Right ventricle myocardium inferior (tissue), 1 donor: ENCODE data around the gene SLC16A12. TPM values are rescaled to one million over a fixed set of nuclear protein-coding genes. Genes with fewer than 3 reads are reported as not detected.
"Not testable (repeated sequence)": the region's sequence is repeated elsewhere in the genome, so short reads cannot be mapped to it uniquely, and the experiment has no call there.

Experiments
- ATAC-seq: fragments of 200-7000 bp; cut with Tn5 transposase; one replicate; pipeline ENCODE4 v1.9.1; 2020; ENCODE audit warnings: mild to moderate bottlenecking, moderate library complexity
- DNase-seq: peaks from one replicate; pipeline ENCODE4 v3.0.0; 2021; ENCODE audit errors: missing footprints
- intact Hi-C: fragments of 100-400 bp; cut with DNase I; formaldehyde crosslinking; loops from one replicate; pipeline ENCODE4 v1.11.0; 2022
- total RNA-seq: library from RNA; stranded (reverse); fragmentation: NEBNext Ultra II Directional; extraction: Animal tissue kit (Norgen Biotek cat#: 25700); gene quantifications from one replicate; pipeline ENCODE4 v1.2.1, GENCODE V29; 2021
- donor health status: DM: no; HTN: yes; CAD: no; lungs with severe emphysema.

Gene SLC16A12
- total RNA-seq, 1 donor from 2014 or later: 1.1 TPM

DNA sequence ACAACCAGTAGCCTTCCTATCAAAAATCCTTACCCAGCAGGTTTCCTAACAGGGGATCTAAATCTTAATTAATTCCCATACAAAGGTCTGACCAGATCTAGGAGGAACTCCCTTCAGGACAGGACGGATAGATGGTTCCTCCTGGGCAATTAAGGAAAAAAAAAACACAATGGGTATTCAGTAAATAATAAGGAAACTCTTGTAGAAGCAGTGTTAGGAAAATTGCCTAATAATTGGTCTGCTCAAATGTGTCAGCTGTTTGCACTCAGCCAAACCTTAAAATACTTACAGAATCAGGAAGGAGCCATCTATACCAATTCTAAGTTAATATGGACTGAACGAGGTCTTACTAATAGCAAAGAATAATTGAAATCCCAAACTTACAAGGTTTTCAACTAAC, 124.3 kb downstream of the SLC16A12 start:
- intact Hi-C loops, DNase-seq, ATAC-seq: not testable (repeated sequence)

DNA sequence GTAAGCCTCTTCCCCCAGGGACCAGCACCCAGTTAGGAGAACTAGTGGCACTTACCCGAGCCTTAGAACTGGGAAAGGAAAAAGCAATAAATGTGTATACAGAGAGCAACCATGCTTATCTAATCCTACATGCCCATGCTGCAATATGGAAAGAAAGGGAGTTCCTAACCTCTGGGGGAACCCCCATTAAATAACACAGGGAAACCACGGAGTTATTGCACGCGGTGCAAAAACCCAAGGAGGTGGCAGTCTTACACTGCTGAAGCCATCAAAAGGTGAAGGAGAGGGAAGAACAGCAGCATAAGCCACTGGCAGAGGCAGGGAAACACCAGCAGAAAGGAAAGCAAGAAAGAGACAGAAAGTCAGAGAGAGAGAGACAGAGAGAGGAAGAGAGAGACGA, 124.8 kb downstream of the SLC16A12 start:
- intact Hi-C loops, ATAC-seq: not testable (repeated sequence)

DNA sequence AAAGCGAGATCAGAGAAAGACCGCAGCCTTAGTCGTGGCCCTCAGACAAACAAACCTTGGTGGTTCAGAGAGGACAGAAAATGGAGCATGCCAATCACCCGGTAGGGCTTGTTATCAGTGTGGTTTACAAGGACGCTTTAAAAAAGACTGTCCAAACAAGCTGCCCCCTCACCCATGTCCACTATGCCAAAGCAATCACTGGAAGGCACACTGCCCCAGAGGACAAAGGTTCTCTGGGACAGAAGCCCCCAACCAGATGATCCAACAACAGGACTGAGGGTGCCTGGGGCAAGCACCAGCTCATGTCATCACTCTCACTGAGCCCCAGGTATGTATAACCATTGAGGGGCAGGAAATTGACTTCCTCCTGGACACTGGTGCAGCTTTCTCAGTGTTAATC, 126.1 kb downstream of the SLC16A12 start:
- DNase-seq, intact Hi-C loops, ATAC-seq: not testable (repeated sequence)

More for the DNA sequence above, 124.8 kb downstream of the SLC16A12 start:
- not testable (repeated sequence) for DNase-seq

DNA sequence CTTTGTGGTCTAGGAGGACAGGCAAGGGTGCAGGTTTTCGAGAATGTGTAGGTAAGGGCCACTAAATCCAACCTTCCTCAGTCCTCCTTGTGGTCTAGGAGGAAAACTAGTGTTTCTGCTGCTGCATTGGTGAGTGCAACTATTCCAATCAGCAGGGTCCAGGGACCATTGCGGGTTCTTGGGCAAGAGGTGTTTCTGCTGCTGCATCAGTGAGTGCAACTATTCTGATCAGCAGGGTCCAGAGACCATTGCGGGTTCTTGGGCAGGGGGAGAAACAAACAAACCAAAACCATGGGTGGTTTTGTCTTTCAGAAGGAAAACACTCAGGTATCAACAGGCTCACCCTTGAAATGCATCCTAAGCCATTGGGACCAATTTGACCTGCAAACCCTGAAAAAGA, 127.6 kb downstream of the SLC16A12 start:
- intact Hi-C loops, DNase-seq, ATAC-seq: not testable (repeated sequence)

- ATAC-seq, intact Hi-C loops: not testable (repeated sequence)
- DNase-seq: peak; percentile 30
Observed at GRCh38 chr10:89406178-89406577, 129.2 kb downstream of the SLC16A12 start.

DNA sequence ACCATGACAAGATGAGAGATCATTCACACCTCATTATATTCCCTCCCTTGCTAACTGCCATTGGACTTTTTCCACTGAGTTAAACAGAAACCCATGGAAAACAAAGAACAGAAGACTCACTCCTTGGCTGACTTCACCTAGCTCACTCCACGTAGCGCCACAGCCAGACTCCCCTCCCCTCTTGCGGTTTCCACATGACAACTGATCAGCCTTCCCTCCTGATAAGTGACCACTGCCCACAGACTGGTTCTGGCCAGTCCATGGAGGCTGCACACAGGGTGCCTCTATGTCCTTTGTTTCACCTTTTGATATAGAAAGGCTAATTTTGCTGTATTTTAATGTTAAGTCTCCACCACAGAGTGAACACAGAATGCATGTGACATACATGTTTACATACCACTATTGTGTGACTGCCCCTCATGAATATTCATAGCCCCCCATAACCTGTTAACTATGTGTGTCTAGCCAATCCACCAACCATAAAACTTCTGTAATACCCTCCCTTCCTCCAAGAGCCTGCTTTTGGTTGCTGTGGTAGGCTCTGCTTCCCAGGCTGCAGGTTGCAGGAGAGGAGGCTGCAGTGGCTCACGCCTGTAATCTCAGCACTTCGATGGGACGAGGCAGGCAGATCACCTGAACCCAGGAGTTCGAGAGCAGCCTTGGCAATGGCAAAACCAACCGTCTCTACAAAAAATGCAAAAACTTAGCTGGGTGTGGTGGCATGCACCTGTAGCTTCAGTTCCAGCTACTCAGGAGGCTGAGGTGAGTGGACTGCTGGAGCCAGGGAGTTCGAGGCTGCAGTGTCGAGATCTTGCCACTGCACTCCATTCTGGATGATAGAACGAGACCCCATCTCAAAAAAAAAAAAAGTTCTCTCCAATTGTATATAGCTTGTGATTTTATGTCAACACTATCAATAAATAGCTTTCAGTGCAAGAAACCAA, 131.0 kb downstream of the SLC16A12 start:
- DNase-seq (no peak), ATAC-seq (no peak)
- intact Hi-C loops: no loop called here

DNA sequence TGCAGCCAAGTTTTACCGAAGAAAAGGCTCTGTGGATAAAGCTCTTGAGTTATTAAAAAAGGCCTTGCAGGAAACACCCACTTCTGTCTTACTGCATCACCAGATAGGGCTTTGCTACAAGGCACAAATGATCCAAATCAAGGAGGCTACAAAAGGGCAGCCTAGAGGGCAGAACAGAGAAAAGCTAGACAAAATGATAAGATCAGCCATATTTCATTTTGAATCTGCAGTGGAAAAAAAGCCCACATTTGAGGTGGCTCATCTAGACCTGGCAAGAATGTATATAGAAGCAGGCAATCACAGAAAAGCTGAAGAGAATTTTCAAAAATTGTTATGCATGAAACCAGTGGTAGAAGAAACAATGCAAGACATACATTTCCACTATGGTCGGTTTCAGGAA, 132.4 kb downstream of the SLC16A12 start:
- intact Hi-C loops: no loop called here
- no peak for ATAC-seq
- DNase-seq: no peak

- DNase-seq (no peak), ATAC-seq (no peak)
- intact Hi-C loops: no loop called here
Observed at GRCh38 chr10:89399956-89400355, 135.4 kb downstream of the SLC16A12 start.

DNA sequence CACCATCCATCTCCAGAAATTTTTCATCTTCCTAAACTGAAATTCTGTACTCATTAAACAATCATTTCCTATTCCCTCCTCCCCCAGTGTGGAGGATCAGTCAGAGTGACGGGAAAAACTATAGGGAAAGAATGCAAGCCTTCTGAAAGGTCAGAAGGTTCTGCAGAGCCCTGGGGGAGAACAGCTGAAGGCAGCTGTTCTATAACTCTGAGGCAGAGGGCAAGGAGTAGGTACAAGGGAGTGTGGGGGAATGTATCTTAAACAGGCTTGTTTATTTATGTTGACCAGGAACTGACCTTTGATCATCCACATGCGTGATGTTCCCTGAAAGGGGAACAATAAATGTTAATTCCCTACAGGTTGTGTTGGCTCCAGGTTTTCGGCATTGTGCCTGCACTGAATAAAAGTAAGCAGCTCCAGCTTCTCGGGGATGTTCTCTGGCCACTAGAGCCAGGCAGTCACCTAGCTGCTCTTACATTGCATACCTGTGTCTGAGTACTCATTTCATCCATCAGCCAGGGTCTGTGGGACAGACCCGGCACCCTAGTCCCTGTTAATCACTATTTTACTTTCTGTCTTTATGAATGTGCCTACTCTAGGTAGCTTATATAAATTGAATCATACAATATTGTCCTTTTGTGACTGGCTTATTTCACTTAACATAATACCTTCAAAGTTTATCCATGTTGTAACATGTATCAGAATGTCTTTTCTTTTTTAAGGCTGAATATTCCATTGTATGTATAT, 137.2 kb downstream of the SLC16A12 start:
- ATAC-seq: no peak
- intact Hi-C loops: no loop called here
- DNase-seq: no peak

DNA sequence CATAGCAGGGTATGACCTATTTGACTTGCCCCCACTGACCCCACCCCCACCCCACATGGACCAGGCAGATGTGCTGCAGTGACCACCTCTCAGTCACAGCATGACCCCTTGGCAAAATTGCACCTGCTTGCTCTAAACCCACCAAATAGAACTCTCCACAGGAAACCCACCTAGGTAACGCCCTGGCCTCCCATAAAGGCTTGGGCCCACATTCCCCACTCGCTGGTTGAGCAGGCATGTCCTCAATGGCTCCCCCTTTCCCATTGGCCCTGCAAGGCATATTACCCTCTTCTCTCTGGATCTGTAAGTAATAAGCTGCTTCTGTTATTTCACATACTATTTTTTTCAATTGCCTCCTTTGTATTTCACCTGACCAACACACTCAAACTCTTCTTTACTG, 140.3 kb downstream of the SLC16A12 start:
- DNase-seq (no peak), ATAC-seq (no peak)
- intact Hi-C loops: no loop called here

GRCh38 chr10:89393898-89394297, 141.5 kb downstream of the SLC16A12 start:
- no peak for ATAC-seq

DNA sequence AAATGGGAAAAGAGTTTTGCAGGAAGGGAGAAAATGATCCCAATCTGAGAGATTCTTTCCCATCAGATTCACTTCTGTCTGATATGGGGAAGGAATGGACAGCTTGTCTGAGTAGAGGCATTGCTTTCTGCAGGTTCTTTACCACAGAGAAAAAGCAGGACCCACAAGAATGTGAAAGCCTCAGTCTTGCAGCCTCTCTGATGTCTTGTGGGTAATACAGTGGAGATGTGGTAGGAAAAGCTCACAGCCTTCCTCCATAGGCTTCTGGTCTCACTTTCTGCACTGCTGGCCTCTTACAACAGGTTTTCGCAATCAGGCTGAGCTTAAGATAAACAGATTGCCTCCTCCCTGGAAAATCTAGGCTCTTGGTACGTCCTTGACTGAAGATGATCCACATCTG, 142.4 kb downstream of the SLC16A12 start:
- no peak for DNase-seq
- intact Hi-C loops: loop anchor here (1.0 kb wide), 1 partner anchor 21 kb away; the partner anchor contains the start of gene IFIT5
- ATAC-seq: peak; percentile 70

More at GRCh38 chr10:89393898-89394297, 141.5 kb downstream of the SLC16A12 start:
- no peak for DNase-seq
- intact Hi-C loops: no loop called here

- ATAC-seq (peak; percentile 94), DNase-seq (no peak)
- intact Hi-C loops: loop anchor here (1.0 kb wide), 1 partner anchor 22 kb away; the partner anchor contains the start of gene IFIT5
Observed at GRCh38 chr10:89391907-89392756, 143.3 kb downstream of the SLC16A12 start, which contains the start of gene IFIT1. Gene IFIT1 (plus strand): TSS chr10:89392623. CDS start chr10:89392713, 90 bp downstream.

GRCh38 chr10:89391226-89391576, 144.2 kb downstream of the SLC16A12 start:
- ATAC-seq, intact Hi-C loops, DNase-seq: not testable (repeated sequence)

DNA sequence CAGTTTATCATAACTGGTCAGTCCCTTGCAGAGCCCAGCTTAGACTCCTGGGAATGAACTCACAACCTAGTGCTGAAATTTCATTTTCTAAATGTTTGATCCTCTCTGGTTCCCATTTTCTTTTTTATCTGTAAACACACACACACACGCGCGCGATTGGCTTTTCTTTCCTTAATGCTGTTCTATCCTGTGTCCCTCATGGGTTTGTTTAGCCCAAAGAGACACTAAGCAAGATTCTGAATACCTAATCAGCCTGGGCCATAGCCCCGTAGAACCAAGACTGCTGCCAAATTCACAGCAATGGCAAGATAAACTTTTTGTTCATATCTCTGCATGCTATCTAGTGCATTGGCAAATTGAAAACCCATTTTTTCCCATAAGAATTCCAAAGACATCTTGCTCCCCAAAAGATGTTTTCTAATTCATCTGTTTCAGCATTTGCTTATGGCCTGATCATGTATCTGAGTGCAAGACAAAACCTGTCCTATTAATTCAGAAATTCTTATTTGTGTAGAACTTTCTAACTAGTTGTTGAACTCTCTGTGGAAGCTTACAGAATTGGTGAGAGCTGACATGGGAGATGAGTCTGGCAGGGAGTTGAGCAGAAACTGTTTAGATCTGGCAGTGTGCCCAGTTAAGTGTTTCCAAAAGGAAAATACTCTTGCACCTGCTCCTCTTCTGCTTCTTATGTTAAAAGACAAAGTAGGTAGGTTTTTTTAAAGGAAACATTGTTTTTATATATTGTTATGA, 144.7 kb downstream of the SLC16A12 start:
- intact Hi-C loops: no loop called here
- ATAC-seq: no peak
- DNase-seq: no peak

- ATAC-seq: no peak
- intact Hi-C loops: no loop called here
- DNase-seq: no peak
Observed at GRCh38 chr10:89389254-89389653, 146.1 kb downstream of the SLC16A12 start.

DNA sequence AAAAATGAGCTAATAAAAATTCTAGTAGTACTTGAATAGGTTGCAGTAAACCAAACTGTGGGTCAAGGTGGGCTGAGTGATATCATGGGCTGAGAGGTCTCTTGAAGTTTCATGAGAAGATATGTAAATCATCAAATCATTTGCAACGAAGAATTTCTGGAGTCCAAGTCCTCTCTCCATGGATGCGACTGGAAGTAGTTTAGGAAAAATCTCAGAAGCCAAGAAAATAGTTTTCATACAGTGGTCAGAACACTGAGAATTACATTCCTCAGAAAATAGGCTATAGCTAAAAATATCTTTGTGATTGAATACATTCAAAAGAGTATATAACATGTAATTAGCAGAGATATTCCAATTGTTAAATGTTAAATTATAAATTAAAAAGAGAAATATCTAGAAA, 146.6 kb downstream of the SLC16A12 start:
- ATAC-seq (no peak), DNase-seq (no peak)
- intact Hi-C loops: no loop called here
